HG03108 (cell line): ENCODE measurements around the gene MEGF8.

Experiments used
- ATAC-seq: cut with Tn5 transposase; IDR thresholded peaks from one replicate; pipeline ENCODE4 v1.9.1; 2021; ENCODE audit warnings: moderate library complexity; ENCODE audit not compliant: unreplicated experiment

Gene MEGF8

DNA sequence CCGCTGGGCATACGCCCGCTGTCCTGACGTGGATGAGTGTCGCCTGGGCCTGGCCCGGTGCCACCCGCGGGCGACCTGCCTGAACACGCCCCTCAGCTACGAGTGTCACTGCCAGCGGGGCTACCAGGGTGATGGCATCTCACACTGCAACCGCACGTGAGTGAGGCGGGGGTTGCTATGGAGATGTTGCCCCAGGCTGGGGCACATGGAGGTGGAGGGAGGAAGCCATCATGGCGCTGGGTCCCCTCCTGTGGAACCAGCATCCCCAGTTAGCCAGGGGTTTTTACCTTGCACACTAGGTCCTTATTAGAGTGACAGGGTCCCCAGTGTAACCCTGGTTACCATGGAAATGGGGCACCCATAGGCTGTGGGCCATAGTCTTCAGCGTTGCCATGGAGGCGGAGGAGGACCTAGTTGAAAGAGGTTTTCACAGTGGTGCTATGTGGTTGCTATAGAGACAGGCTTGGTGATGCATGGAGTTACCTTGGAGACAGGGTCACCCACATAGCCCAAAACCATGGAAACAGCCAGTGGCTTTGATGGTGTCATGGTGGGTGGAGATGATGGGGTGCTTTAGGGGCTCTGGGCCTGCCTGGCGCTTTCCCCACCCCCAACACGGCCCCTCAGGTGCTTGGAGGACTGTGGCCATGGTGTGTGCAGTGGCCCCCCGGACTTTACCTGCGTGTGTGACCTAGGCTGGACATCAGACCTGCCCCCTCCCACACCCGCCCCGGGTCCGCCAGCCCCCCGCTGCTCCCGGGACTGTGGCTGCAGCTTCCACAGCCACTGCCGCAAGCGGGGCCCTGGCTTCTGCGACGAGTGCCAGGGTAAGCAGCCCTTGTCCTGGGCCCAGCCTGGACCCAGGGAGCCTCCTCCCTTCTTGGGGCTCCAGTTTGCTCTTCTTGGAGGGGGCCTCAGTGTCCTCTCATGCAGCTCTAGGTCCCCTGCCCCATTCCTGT lies 27.1 kb downstream of the MEGF8 start:
- no peak for ATAC-seq

DNA sequence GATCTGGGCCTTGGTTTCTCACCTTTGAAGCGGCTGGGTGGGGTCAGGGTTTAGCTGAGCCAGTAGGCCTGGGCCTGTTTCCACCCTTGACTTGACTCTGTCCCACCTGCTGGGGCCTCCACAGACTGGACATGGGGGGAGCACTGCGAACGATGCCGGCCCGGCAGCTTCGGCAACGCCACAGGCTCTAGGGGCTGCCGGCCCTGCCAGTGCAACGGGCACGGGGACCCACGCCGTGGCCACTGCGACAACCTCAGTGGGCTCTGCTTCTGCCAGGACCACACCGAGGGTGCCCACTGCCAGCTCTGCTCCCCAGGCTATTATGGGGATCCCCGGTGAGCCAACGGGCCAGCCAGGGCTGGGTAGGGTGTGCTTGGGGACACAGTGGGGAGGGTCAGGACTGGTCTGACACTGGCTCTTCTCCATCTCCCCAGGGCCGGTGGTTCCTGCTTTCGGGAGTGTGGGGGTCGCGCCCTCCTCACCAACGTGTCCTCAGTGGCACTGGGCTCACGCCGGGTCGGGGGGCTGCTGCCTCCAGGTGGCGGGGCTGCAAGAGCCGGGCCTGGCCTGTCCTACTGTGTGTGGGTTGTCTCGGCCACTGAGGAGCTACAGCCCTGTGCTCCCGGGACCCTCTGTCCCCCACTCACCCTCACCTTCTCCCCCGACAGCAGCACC lies 28.0 kb downstream of the MEGF8 start:
- ATAC-seq: no peak

DNA sequence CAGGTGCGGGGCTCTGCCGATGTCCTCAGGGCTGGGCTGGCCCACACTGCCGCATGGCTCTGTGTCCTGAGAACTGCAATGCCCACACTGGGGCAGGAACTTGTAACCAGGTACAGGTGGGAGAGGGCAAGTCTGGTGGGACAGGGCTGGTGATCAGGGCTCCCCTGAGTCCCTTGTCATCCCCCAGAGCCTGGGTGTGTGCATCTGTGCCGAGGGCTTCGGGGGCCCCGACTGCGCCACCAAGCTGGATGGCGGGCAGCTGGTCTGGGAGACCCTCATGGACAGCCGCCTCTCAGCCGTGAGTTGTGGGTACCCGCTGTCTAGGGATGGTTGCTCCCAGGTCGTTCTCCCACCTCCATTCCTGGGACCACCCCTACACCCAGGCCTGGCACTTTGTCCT lies 30.5 kb downstream of the MEGF8 start:
- ATAC-seq: no peak

GRCh38 chr19:42356686-42357085 lies 31.3 kb downstream of the MEGF8 start:
- no peak for ATAC-seq

DNA sequence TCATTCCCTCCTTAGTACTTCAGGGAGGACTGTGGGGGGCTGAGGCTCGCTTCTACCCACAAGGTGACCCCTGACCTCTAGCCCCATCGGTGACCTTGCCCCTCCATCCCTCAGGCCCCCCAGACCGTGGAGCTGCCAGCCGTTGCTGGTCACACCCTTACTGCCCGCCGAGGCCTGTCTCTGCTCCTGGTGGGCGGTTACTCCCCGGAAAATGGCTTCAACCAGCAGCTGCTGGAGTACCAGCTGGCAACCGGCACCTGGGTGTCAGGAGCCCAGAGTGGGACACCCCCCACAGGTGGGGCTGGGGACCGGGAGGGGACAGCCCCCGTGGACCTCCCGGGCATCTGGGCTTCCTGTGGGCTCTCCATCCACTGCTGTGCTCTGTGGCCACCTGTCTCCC lies 31.9 kb downstream of the MEGF8 start:
- no peak for ATAC-seq

- no peak for ATAC-seq
These were observed 35.5 kb downstream of the MEGF8 start for GRCh38 chr19:42360787-42361544.

GRCh38 chr19:42361545-42361910 lies 36.1 kb downstream of the MEGF8 start:
- ATAC-seq: no peak

GRCh38 chr19:42362342-42362741 lies 36.9 kb downstream of the MEGF8 start:
- no peak for ATAC-seq

DNA sequence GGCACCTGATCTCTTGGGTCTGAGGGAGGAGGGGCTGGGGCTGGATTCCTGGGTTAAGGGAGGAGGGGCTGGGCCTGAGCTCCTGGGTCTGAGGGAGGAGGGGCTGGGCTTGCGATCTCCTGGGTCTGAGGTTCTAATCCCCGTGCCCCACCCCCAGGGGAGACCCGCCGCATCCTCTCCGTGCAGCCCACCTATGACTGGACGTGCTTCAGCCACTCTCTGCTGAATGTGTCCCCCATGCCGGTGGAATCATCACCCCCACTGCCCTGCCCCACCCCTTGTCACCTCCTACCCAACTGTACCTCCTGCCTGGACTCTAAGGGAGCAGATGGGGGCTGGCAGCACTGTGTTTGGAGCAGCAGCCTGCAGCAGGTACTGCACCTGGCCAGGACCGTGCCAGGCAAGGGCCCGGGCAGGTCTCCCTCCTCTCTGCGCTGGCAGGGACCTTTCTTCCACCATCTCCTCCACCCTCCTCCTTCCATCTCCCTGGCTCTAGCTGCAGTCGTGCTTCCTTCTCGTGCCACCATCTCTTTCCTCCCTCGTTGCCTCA lies 37.5 kb downstream of the MEGF8 start:
- no peak for ATAC-seq

DNA sequence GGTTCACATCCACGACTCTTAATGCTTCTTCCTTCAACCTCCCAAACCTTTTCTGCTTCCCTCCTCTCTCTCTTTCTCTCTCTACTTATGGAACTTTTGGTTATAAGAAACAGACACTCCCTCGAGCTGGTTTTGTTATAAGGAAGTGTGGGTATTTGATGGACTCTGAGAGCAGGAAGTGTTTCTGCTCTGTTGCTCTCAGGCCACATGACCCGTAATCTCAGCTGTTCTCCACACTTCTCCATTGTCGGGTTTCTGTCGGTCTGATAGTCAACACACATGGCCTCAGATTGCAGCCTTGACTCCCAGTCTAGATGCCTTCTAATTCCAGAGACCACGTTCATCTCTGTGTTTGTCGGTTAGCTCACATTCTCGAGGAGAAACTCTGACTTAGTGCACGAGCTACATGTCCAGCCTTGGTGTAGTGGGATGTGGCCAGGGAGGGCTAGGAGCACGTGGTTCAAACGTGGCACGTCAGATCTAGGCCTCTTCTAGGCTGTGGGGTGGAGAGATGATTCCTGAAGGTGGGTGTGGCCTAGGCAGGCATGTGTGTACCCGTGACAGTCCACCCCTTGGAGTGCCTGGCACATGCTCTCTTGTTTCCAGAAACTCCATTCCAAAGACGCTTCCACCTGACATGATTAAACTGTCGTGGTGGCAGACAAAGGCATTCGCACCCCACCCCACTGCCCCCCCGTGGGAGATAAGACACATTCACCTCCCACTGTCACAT lies 38.3 kb downstream of the MEGF8 start:
- ATAC-seq: no peak

DNA sequence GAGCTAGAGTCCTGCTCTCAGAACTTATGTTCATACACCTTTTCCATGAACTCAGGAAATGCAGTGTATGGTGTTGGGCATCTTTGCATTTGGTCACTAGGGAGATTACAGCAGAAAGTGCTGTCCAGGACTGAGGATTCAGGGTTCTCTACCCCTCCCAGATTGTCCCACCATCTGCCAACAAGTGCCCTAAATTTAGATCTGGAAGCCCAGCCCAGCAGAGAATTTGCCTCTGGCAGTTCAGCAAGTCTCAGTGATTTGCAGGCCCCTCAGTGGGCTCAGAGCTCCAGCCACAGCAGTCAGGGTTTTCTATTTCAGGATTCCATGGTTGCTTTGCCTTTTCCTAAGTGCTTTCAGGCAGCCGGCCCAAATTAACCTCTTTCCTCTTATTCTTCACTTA lies 41.2 kb downstream of the MEGF8 start:
- no peak for ATAC-seq

- ATAC-seq: no peak
These were observed 42.5 kb downstream of the MEGF8 start for GRCh38 chr19:42367929-42368328.

DNA sequence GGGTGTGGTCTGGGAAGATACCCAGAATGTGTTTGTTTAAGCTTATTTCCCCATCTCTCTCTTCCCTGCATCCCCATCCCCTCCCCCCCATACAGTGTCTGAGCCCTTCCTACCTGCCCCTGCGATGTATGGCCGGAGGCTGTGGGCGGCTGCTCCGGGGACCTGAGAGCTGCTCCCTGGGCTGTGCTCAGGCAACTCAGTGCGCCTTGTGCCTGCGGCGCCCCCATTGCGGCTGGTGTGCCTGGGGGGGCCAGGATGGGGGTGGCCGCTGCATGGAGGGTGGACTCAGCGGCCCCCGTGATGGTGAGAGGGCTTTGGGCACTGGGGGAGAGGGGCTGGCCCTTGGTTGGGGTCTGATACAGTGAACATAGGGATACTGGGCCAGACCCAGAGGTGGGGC lies 42.9 kb downstream of the MEGF8 start:
- ATAC-seq: no peak

- no peak for ATAC-seq
These were observed 43.3 kb downstream of the MEGF8 start for GRCh38 chr19:42368765-42369164.

- ATAC-seq: no peak
These were observed 44.1 kb downstream of the MEGF8 start for GRCh38 chr19:42369433-42370067.

GRCh38 chr19:42370068-42370520 lies 44.7 kb downstream of the MEGF8 start:
- ATAC-seq: no peak

DNA sequence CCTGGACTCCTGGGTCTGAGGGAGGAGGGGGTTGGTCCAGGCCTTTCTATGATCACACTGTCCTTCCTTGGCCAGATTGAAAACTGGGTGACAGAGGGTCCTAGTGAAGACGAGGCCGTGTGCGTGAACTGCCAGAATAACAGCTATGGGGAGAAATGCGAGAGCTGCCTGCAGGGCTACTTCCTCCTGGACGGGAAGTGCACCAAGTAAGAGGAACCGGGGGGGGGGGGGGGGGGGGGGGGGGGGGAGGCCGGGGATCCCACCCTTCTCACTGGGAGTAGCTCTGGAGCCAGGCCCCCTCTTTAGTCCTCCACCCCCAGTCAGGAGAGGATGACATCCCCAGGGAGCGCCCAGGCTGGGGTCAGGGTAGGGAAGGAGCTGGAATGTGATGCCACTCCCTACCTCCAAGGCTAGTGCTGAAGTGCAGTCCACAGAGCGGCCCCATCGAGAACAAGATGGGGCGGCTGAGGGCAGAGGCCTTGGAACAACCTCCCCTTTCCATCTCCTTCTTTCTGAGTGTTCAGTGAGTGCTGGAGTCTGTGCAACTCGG lies 45.3 kb downstream of the MEGF8 start:
- no peak for ATAC-seq

- no peak for ATAC-seq
These were observed 49.5 kb downstream of the MEGF8 start for GRCh38 chr19:42374826-42375376.

DNA sequence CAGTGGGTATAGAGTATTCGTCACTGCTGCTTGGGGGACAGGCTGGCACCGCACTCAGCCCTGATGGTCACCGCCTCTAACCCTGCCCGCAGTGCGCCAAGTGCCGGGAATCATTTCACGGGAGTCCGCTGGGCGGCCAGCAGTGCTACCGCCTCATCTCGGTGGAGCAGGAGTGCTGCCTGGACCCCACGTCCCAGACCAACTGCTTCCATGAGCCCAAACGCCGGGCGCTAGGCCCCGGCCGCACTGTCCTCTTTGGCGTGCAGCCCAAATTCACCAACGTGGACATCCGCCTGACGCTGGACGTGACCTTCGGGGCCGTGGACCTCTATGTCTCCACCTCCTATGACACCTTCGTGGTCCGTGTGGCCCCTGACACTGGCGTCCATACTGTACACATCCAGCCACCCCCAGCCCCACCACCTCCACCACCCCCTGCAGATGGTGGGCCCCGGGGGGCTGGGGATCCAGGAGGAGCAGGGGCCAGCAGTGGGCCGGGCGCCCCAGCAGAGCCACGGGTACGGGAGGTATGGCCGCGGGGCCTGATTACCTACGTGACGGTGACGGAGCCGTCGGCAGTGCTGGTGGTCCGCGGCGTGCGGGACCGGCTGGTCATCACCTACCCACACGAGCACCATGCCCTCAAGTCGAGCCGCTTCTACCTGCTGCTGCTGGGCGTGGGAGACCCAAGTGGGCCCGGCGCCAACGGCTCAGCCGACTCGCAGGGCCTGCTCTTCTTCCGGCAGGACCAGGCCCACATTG lies 50.2 kb downstream of the MEGF8 start:
- no peak for ATAC-seq
